Hepatocyte (in vitro differentiated cells): ENCODE data around the gene BBLN.

Experiments
- CTCF ChIP-seq: fragments of 200-600 bp; sonication (generic); IDR thresholded peaks from 2 replicates; pipeline ENCODE4 v1.5.1; 2016; ENCODE audit warnings: antibody characterized with exemption, mild to moderate bottlenecking; ENCODE audit not compliant: poor library complexity
- EZH2 ChIP-seq: fragments of 200-600 bp; sonication (generic); IDR thresholded peaks from 2 replicates; pipeline ENCODE4 v1.6.1; 2016; ENCODE audit warnings: antibody characterized with exemption, mild to moderate bottlenecking, borderline replicate concordance
- EZH2phosphoT487 ChIP-seq: fragments of 200-600 bp; sonication (generic); IDR thresholded peaks from one replicate; pipeline ENCODE4 v1.6.1; 2018; ENCODE audit warnings: antibody characterized with exemption, mild to moderate bottlenecking, low read depth, moderate library complexity; ENCODE audit not compliant: unreplicated experiment, severe bottlenecking

DNA sequence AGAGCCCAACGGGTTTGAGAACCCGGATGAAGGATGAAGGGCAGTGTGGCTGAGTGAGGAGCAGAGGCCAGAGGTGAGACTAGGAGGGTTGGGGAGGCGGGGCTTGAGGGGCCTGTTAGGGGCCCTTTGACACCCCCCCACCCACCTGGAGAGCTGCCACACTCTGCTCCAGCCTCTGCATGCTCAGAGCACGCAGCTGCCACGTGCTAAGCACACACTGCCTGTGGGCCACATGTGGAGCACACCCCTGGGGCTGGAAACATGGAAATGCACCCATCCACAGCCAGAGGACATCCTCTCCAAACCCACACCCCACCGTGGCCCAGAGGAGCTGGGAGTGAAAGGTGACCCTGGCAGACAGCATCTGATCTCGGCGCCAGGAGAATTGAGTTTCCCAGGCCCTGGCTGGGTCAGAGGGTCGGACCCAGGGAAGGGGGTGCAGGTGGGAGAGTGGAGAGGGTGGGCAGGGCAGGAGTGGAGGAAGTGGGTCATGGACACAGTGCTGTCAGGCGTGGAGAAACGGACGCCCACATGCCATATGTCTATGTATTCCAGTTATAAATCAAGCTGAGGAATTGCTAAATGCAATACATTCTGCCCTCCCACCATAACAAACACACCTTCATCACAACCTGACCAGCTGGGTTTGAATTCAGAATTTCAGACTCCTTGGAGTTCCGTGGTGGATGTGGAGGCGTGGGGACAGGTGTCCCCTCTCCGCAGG lies 49.0 kb downstream of the BBLN start:
- TF ChIP-seq CTCF (no peak), EZH2 (no peak), EZH2phosphoT487 (no peak)
